Thoracic aorta (tissue), 2 donors: ENCODE results near the gene ERGIC3. TPM values are rescaled to one million over a fixed set of nuclear protein-coding genes. Genes with fewer than 3 reads are reported as not detected.

Experiments used
- ATAC-seq: fragments of 150-250 bp; one replicate; pipeline ENCODE4 v1.8.0; 2017; ENCODE audit warnings: low read depth; ENCODE audit not compliant: insufficient number of reproducible peaks, low FRiP score
- DNase-seq: peaks from one replicate; pipeline ENCODE4 v3.0.0-alpha.2; 2020; ENCODE audit warnings: low spot score
- H3K27ac ChIP-seq, 2 donors: fragments of 200-600 bp; sonication (generic); 1 replicate in 1 of 2; 2 replicates in 1 of 2; pipeline ENCODE4 v1.5.1; 2016; ENCODE audit warnings: mild to moderate bottlenecking in 2 of 2, moderate library complexity in 2 of 2
- H3K27me3 ChIP-seq: fragments of 200-600 bp; sonication (generic); replicated peaks from 2 replicates; pipeline ENCODE4 v1.6.0; 2016; ENCODE audit warnings: mild to moderate bottlenecking; ENCODE audit not compliant: insufficient read depth
- H3K36me3 ChIP-seq: fragments of 200-600 bp; sonication (generic); one replicate; pipeline ENCODE4 v1.5.1; 2016
- H3K4me1 ChIP-seq, 2 donors: fragments of 200-600 bp; sonication (generic); 1 replicate in 1 of 2; 2 replicates in 1 of 2; pipeline versions ENCODE4 v1.5.1 to v1.6.0; 2016; ENCODE audit warnings: low read depth in 2 of 2, mild to moderate bottlenecking in 1 of 2; ENCODE audit not compliant: control insufficient read depth in 1 of 2
- H3K4me3 ChIP-seq: fragments of 200-600 bp; sonication (generic); 2 replicates; pipeline ENCODE4 v1.5.1; 2016; ENCODE audit warnings: mild to moderate bottlenecking
- H3K9me3 ChIP-seq: fragments of 200-600 bp; sonication (generic); 2 replicates; pipeline ENCODE4 v1.5.1; 2016
- total RNA-seq, 2 donors: library from RNA; depleted of rRNA; stranded (reverse); fragments of >200 nt; gene quantifications; one replicate each; pipeline versions ENCODE4 v1.1.0 to v1.2.3, GENCODE V29; 2016
- TF ChIP-seq, protein P1 (sequence below): fragments of 200-600 bp; sonication (generic); IDR thresholded peaks from one replicate; pipeline ENCODE4 v1.5.1; 2019; ENCODE audit warnings: antibody characterized with exemption

The ERGIC3 gene
- total RNA-seq, 2 donors from 2014 or later = 119 to 188 TPM

- Histone ChIP-seq H3K9me3 (no peaks in the 10 kb centered on the region), H3K4me1 (peaks cover 13 to 19% of the 10 kb centered on the region in 2 donors), H3K4me3 (peak overlapping the region; percentile 79), H3K27me3 (no peaks in the 10 kb centered on the region), H3K36me3 (no peaks in the 10 kb centered on the region), H3K27ac (no peak overlapping the region)
- no peak for ATAC-seq
- TF ChIP-seq, protein P1, sequence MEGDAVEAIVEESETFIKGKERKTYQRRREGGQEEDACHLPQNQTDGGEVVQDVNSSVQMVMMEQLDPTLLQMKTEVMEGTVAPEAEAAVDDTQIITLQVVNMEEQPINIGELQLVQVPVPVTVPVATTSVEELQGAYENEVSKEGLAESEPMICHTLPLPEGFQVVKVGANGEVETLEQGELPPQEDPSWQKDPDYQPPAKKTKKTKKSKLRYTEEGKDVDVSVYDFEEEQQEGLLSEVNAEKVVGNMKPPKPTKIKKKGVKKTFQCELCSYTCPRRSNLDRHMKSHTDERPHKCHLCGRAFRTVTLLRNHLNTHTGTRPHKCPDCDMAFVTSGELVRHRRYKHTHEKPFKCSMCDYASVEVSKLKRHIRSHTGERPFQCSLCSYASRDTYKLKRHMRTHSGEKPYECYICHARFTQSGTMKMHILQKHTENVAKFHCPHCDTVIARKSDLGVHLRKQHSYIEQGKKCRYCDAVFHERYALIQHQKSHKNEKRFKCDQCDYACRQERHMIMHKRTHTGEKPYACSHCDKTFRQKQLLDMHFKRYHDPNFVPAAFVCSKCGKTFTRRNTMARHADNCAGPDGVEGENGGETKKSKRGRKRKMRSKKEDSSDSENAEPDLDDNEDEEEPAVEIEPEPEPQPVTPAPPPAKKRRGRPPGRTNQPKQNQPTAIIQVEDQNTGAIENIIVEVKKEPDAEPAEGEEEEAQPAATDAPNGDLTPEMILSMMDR = no peak
- DNase-seq = no peak
Measured at GRCh38 chr20:35600176-35600992, 58.5 kb downstream of the ERGIC3 start.

- Histone ChIP-seq H3K9me3 (no peaks in the 10 kb centered on the region), H3K4me1 (peaks cover 13 to 19% of the 10 kb centered on the region in 2 donors), H3K36me3 (no peaks in the 10 kb centered on the region), H3K4me3 (peak overlapping the region; percentile 79), H3K27ac (no peak overlapping the region), H3K27me3 (no peaks in the 10 kb centered on the region)
- TF ChIP-seq, protein P1 = peak; percentile 36
- DNase-seq (no peak), ATAC-seq (no peak)
Measured at GRCh38 chr20:35600993-35601973, 59.4 kb downstream of the ERGIC3 start.

- no peak for DNase-seq
- TF ChIP-seq, protein P1 = no peak
- no peaks in the 10 kb centered on the region for H3K27me3 ChIP-seq
- H3K36me3 ChIP-seq = no peaks in the 10 kb centered on the region
- peaks cover 13 to 19% of the 10 kb centered on the region in 2 donors for H3K4me1 ChIP-seq
- peak overlapping the region; percentile 79 for H3K4me3 ChIP-seq
- no peaks in the 10 kb centered on the region for H3K9me3 ChIP-seq
- no peak overlapping the region for H3K27ac ChIP-seq
- no peak for ATAC-seq
Measured at GRCh38 chr20:35601990-35602389, 60.1 kb downstream of the ERGIC3 start.

- DNase-seq (no peak), ATAC-seq (no peak)
- TF ChIP-seq, protein P1 = no peak
- peaks cover 13 to 19% of the 10 kb centered on the region in 2 donors for H3K4me1 ChIP-seq
- no peak overlapping the region for H3K27ac ChIP-seq
- H3K36me3 ChIP-seq = no peaks in the 10 kb centered on the region
- no peaks in the 10 kb centered on the region for H3K27me3 ChIP-seq
- no peak overlapping the region for H3K4me3 ChIP-seq
- no peaks in the 10 kb centered on the region for H3K9me3 ChIP-seq
Measured at GRCh38 chr20:35602851-35603495, 61.1 kb downstream of the ERGIC3 start.
